ENCODE results near the gene CWC22. TPM values are rescaled to one million over a fixed set of nuclear protein-coding genes. Genes with fewer than 3 reads are reported as not detected.

Gene CWC22
- polyA plus RNA-seq, 1 donor from 2014 or later, result 16.0 TPM

- Histone ChIP-seq H4K20me1 (ENCODE audit: insufficient read depth) (no peaks in the 10 kb centered on the region), H3K79me2 (replicated peaks; ENCODE audit: insufficient read depth, low read length) (no peaks in the 10 kb centered on the region), H3F3A (ENCODE audit: insufficient read depth, low read length, poor library complexity, severe bottlenecking) (no peaks in the 10 kb centered on the region), H3K27ac (ENCODE audit: low read length) (no peak overlapping the region), H3K9ac (ENCODE audit: low read length) (no peak overlapping the region), H2AFZ (ENCODE audit: low read depth, low read length) (no peak overlapping the region), H3K9me2 (ENCODE audit: insufficient read depth, low read length) (no peaks in the 10 kb centered on the region), H3K36me3 (ENCODE audit: insufficient read depth, low read length) (peaks cover 23% of the 10 kb centered on the region), H3K9me3 (ENCODE audit: low read length) (no peaks in the 10 kb centered on the region), H3K4me3 (ENCODE audit: low read length) (no peak overlapping the region), H3K27me3 (ENCODE audit: insufficient read depth, low read depth, low read length) (no peaks in the 10 kb centered on the region), H3K4me2 (ENCODE audit: low read length) (no peak overlapping the region)
- TF ChIP-seq CTCF (IDR thresholded peaks at IDR 0.05; ENCODE audit: poor library complexity, severe bottlenecking), result no peak
- no peak for TF ChIP-seq MXI1 (conservative IDR thresholded peaks at IDR 0.05; ENCODE audit: poor library complexity, severe bottlenecking)
- no peak for TF ChIP-seq RAD21 (conservative IDR thresholded peaks at IDR 0.05)
- no peak for TF ChIP-seq EP300 (conservative IDR thresholded peaks at IDR 0.05; ENCODE audit: poor library complexity, severe bottlenecking)
- TF ChIP-seq SMC3 (conservative IDR thresholded peaks at IDR 0.05; ENCODE audit: poor library complexity), result no peak
- TF ChIP-seq, protein P1, sequence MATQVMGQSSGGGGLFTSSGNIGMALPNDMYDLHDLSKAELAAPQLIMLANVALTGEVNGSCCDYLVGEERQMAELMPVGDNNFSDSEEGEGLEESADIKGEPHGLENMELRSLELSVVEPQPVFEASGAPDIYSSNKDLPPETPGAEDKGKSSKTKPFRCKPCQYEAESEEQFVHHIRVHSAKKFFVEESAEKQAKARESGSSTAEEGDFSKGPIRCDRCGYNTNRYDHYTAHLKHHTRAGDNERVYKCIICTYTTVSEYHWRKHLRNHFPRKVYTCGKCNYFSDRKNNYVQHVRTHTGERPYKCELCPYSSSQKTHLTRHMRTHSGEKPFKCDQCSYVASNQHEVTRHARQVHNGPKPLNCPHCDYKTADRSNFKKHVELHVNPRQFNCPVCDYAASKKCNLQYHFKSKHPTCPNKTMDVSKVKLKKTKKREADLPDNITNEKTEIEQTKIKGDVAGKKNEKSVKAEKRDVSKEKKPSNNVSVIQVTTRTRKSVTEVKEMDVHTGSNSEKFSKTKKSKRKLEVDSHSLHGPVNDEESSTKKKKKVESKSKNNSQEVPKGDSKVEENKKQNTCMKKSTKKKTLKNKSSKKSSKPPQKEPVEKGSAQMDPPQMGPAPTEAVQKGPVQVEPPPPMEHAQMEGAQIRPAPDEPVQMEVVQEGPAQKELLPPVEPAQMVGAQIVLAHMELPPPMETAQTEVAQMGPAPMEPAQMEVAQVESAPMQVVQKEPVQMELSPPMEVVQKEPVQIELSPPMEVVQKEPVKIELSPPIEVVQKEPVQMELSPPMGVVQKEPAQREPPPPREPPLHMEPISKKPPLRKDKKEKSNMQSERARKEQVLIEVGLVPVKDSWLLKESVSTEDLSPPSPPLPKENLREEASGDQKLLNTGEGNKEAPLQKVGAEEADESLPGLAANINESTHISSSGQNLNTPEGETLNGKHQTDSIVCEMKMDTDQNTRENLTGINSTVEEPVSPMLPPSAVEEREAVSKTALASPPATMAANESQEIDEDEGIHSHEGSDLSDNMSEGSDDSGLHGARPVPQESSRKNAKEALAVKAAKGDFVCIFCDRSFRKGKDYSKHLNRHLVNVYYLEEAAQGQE (IDR thresholded peaks at IDR 0.05; ENCODE audit: borderline replicate concordance), result no peak
- TF ChIP-seq TAF1 (IDR thresholded peaks at IDR 0.05; ENCODE audit: low read depth), result no peak
- TF ChIP-seq EZH2 (IDR thresholded peaks at IDR 0.05; ENCODE audit: borderline replicate concordance, insufficient read depth, low read length, poor library complexity, severe bottlenecking), result no peak
These were observed 54.4 kb downstream of the CWC22 start for GRCh38 chr2:179952658-179953057.

GRCh38 chr2:179951680-179952079, 55.4 kb downstream of the CWC22 start:
- H3F3A ChIP-seq (ENCODE audit: insufficient read depth, low read length, poor library complexity, severe bottlenecking), result no peaks in the 10 kb centered on the region
- H3K9me3 ChIP-seq (ENCODE audit: low read length), result no peaks in the 10 kb centered on the region
- H3K36me3 ChIP-seq (ENCODE audit: insufficient read depth, low read length), result peaks cover 23% of the 10 kb centered on the region
- no peak for TF ChIP-seq EP300 (conservative IDR thresholded peaks at IDR 0.05; ENCODE audit: poor library complexity, severe bottlenecking)
- no peak for TF ChIP-seq TAF1 (IDR thresholded peaks at IDR 0.05; ENCODE audit: low read depth)
- no peak for TF ChIP-seq MXI1 (conservative IDR thresholded peaks at IDR 0.05; ENCODE audit: poor library complexity, severe bottlenecking)
- TF ChIP-seq POLR2AphosphoS5 (IDR thresholded peaks at IDR 0.05), result no peak
- TF ChIP-seq CTCF (IDR thresholded peaks at IDR 0.05; ENCODE audit: poor library complexity, severe bottlenecking), result no peak
- no peak for TF ChIP-seq RAD21 (conservative IDR thresholded peaks at IDR 0.05)
- no peak for TF ChIP-seq SMC3 (conservative IDR thresholded peaks at IDR 0.05; ENCODE audit: poor library complexity)
- TF ChIP-seq, protein P1 (IDR thresholded peaks at IDR 0.05; ENCODE audit: borderline replicate concordance), result no peak
- no peak for TF ChIP-seq EZH2 (IDR thresholded peaks at IDR 0.05; ENCODE audit: borderline replicate concordance, insufficient read depth, low read length, poor library complexity, severe bottlenecking)
- H4K20me1 ChIP-seq (ENCODE audit: insufficient read depth), result no peaks in the 10 kb centered on the region
- no peaks in the 10 kb centered on the region for H3K27me3 ChIP-seq (ENCODE audit: insufficient read depth, low read depth, low read length)
- no peak overlapping the region for H2AFZ ChIP-seq (ENCODE audit: low read depth, low read length)
- no peak overlapping the region for H3K9ac ChIP-seq (ENCODE audit: low read length)
- H3K4me2 ChIP-seq (ENCODE audit: low read length), result no peak overlapping the region
- H3K9me2 ChIP-seq (ENCODE audit: insufficient read depth, low read length), result no peaks in the 10 kb centered on the region
- H3K27ac ChIP-seq (ENCODE audit: low read length), result no peak overlapping the region
- H3K79me2 ChIP-seq (replicated peaks; ENCODE audit: insufficient read depth, low read length), result no peaks in the 10 kb centered on the region
- H3K4me3 ChIP-seq (ENCODE audit: low read length), result no peak overlapping the region

All from neural cell (in vitro differentiated cells).